Activated CD8-positive, alpha-beta memory T cell treated with anti-CD3 and anti-CD28 coated beads for 48 hours (primary cell): Measurements from ENCODE around the gene CFC1.
"Not testable (repeated sequence)": the region's sequence is repeated elsewhere in the genome, so short reads cannot be mapped to it uniquely, and the experiment has no call there.

Source experiments
- DNase-seq, 3 experiments: peaks; one replicate each; pipeline ENCODE4 v3.0.0-alpha.2; 2020; ENCODE audit warnings: low read depth in 2 of 3, low spot score in 2 of 3

CFC1 gene

GRCh38 chr2:130599393-130599792 lies at the start of gene CFC1:
Gene CFC1 (minus strand): TSS chr2:130599575. CDS start chr2:130599287, 288 bp downstream.
- not testable (repeated sequence) for DNase-seq

DNA sequence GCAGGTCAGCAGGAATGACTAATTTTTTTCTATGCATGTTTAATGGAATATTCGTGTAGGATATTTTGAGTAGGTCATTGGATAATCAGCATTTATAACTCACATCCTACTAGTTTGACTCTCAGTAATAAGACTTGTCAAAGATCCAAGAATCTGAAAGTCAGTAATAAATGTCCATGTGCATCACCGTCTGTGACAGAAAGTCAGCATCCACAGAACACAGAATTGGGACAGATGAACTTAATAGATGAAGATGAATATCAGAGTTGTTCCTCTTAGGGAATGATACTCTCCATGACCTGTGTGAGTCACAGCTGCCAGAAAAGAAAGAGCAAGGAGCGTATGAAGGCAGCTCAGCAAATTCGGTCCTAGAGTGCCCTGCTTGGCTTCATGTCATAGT lies 42.3 kb upstream of the CFC1 start:
- not testable (repeated sequence) for DNase-seq

DNA sequence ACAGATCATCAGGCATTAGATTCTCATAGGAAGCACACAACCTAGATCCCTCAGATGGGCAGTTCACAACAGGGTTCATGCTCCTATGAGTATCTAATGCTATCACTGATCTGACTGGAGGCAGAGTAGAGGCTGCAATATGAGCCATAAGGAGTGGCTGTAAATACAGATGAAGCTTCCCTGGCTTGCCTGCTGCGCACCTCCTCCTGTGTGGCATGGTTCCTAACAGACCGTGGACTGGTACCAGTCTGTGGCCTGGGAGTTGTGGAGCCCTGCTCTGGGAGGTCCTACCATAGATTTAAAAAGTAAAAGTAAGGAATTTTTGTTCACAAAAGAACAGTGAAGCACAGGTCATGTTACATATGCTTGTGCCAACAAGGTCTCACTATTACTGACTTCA lies 39.6 kb upstream of the CFC1 start:
- DNase-seq: not testable (repeated sequence)

DNA sequence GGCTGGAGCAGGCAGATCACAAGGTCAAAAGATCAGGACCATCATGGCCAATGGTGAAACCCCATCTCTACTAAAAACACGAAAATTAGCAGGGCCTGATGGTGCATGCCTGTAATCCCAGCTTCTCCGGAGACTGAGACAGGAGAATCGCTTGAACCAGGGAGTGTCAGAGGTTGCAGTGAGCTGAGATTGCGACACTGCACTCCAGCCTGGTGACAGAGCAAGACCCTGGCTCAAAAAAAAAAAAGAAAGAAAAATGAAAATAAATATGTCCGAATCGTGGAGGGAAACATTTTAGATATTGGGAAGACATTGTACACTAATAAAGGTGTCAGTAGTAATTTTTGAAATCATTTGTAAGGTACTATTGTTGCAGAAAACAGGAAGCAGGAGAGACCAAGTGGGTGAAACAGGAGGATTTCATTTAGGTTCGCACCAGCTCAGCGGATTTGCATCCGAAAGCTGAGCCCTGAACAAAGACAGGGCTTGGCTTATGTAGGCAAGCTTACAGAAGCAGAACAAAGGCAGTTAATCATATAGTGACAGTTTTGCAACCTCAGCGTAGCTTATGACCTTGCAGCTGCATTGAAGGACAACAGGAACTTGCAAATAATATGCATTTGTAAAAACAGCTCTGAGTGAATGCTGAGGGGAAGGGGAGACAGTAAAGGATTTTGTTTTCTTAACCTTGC lies 29.6 kb upstream of the CFC1 start:
- not testable (repeated sequence) for DNase-seq

- not testable (repeated sequence) for DNase-seq
These were observed 11.8 kb upstream of the CFC1 start, which contains the start of gene POTEJ for GRCh38 chr2:130611140-130611539. Gene POTEJ (plus strand): TSS chr2:130611440. CDS start chr2:130611533, 93 bp downstream.

DNA sequence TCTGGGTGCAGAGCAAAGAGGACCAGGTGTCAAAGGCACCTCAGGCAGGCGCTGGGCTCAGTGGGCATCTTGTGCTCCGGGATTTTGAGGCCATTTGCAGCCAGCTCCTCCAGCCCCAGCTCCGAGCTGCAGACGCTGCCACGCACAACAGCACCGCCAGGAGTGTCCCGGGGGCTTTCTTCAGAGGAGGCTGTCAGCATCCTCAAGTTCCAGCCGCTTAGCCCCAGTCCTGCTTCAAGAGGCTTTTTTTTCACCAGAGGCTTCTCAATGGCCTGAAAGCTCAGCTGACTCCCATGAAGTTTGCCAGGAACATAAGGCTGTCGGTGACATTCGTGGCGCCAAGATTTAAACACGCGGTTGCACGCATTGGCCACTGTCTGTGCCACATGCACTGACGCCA lies 11.1 kb upstream of the CFC1 start:
- DNase-seq: not testable (repeated sequence)

- not testable (repeated sequence) for DNase-seq
These were observed 9.9 kb upstream of the CFC1 start for GRCh38 chr2:130609002-130609920.

DNA sequence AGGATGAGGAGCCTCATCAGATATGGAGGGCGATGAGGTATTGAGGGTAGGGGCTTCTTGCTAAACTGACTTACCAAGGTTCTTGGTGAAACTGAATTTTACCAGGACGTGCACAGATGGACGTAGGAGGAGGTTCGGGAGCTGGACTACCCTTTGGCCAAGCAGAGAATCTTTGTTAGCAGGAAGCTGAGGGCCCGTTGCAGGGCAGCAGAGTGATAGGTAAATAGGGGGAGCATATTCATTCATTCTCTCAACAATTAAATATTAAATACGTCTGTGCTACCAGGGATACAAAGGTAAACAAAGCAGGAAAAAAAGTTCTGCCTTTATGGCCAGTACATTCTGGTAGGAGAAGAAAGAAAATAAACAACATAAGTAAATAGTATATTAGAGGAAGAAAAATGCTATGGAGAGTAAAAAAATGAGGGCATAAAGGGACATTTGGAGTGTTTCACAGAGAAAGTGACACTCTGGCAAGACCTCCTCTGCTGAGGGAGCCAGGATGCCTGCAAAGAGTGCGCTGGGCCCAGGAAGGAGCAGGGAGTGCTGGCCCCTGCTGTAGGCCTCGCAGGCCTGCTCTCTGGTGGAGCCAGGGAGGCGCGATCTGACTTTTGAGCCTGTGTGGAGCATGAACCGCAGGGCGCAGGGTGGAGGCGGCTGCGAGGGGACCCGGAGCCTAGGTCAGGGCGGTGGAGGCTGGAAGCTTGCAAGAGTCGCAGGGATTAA lies 9.1 kb upstream of the CFC1 start:
- DNase-seq: not testable (repeated sequence)

DNA sequence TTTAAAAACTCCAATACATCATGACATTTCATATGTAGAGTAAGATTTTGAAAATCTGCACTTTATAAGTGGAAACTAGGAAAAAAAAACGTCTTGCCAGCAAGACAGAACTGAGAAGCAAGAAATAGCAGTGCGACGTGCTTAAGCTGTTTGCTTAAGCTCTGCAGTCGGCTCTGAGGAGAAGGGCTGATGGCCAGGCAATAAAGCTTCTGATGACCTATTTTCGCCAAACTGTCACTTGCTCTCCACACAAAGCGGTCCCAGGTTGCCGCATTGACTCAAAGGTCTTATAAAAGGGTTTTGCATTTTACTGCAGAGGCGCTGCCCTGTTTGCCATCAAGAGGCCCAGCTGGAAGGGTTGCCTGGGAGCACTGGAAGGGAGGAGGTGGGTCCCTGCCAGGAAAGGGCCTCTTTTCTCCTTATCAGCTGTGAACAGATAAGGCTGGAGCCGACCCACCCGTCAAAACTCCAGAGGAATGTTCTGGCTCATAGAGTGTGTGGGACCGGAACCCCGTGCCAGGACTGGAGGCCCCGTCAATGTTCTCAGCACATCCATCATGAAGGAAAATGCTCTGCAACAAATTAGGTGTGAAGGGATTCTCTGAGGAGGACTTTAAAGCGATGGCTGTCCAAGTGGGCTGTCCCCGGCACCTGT lies 2.4 kb upstream of the CFC1 start:
- not testable (repeated sequence) for DNase-seq

DNA sequence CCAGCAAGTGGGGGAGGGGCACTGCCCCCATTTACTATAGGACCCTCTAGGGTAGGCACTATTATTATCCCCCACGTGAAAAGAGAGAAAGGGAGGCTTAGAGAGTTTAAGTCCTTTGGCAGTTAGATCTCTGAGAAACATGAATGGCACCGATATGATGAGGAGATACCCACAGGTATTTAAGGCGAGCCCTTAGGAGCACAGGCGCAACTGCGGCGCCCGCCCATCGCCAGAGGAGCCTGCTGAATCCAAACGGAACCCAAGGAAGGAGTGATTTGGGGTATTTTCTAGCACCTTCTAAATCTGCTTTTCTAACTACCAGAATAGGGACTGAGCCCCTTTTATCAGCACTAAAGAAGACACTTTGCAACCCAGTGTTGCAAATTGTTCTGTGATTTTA lies 551 bp upstream of the CFC1 start:
- not testable (repeated sequence) for DNase-seq

DNA sequence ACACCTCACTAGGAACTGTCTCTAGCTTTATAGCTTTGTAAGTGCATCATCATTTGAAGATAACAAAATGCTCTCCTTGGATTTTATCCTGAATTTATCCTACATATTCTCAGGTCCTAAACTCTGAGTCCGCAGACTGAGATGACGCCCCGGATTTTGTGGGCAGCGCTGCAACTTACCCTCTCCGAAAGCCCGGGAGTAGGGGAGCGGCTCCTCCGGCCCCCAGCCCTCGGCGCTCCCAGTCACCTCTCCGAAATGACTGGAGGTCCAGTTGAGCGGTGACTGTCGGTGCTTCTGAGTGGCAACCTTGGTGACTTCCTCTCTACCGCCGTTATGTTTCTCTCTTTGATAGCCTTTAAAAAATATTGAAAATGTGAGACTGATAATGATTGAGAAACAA lies 912 bp downstream of the CFC1 start:
- not testable (repeated sequence) for DNase-seq

- DNase-seq: not testable (repeated sequence)
These were observed 1.4 kb downstream of the CFC1 start for GRCh38 chr2:130597994-130598393.

DNA sequence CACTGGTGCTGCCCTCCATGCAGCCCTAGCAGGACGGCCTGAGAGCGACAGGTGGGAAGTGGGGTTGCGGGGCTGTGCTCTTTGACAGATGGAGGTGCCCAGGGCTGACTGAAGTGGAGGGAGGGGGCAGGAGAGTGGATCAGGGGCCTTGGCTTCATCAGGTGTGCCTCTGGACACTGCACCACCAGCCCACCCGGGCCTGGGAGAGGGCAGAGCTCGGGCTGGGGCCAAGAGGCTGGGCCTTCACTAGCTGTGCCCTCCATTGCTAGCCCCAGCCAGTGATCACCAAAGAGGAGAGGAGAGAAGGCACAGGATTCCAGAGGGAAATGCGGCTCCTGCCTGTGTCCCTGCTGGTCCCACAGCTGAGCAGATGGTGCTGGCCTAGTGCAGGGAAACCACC lies 2.6 kb downstream of the CFC1 start:
- not testable (repeated sequence) for DNase-seq

DNA sequence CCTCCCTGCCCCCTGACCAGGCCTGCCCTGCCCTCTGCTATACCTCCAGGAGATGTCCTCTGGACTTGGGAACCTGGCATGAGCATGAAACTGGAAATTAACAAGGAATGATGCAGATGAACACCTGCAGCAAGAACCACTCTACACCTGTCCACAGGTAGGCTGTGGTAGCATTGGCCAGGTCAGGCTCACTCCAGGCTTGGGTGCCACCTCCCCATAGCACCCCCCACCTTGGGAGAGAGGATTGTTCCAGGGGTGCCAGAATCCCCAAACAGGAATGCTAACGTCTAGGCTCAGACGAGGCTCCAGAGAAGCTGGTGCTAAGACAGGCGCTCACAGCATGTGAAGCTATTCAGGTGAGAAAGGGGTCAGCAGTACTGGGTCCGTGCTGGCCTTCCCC lies 5.4 kb downstream of the CFC1 start:
- DNase-seq: not testable (repeated sequence)

- DNase-seq: not testable (repeated sequence)
These were observed 6.5 kb downstream of the CFC1 start for GRCh38 chr2:130592791-130593414.

- DNase-seq: not testable (repeated sequence)
These were observed 8.5 kb downstream of the CFC1 start for GRCh38 chr2:130590842-130591359.

DNA sequence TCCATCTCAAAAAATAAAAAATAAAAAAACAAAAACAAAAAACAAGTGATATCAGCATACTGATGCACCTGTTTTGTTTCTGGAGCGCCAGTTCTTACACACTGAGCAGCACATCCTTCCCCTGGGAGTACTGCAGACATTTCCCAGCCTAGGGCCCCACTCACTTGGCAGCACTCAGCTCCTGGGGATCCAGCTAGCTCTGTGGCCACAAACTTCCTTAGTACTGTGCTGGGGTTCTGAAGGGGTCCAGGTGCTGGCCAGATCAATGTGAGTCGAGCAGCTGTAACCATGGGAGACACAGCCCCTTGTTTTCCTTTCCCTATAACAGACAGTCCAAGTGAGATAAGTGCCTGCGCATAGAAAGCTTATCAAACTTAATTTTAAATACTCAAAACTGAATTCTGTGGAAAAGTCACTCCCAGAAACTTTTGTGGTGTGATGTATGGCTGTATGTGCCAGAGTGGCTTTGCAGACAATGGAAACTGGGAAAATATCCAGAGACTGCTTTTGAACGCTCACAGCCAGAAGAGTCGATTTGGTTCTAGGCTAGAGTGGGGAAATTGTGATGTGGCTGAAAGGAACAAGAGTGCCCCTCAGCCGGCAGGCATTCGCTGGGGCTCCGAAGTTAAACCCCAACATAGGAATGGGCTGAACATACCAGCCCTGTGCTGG lies 9.1 kb downstream of the CFC1 start:
- DNase-seq: not testable (repeated sequence)

DNA sequence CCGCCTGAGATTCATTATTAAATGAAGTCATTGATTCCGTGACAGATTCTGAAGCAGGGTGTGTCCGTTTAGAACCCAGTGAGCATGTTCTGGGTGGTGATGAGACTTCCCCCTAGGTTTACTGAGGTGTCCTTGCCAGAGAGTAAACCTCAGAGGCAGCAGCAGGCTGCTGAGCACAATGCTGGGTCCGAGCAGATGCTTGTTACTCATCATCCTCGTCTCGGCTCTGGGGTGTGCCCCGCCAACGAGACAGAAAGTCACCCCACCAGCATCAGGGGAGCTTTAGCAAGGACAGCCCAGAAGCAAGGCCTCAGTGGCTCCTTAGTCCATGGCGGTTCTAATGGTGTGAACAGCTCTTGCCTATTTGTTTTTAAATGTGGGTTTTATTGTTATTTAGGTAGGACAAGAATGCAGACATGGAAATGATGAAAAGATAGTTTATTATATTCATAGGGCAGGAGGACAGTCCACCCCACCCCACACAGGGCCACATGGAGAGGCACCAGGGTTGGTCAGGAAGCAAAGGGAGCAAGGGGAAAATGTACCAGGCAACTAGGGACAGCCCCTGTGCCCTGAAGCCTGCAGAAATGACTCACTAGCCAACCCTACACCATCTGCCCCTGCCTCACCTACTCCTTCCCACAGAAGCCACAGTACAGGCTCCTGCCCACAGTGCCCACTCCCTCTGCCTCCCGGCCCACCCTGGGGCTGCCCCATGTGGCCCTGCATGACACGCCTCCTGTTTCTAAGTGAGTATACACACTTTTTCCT lies 10.5 kb downstream of the CFC1 start:
- peak in 2 of 3 experiments; percentile 13 to 14 for DNase-seq

DNA sequence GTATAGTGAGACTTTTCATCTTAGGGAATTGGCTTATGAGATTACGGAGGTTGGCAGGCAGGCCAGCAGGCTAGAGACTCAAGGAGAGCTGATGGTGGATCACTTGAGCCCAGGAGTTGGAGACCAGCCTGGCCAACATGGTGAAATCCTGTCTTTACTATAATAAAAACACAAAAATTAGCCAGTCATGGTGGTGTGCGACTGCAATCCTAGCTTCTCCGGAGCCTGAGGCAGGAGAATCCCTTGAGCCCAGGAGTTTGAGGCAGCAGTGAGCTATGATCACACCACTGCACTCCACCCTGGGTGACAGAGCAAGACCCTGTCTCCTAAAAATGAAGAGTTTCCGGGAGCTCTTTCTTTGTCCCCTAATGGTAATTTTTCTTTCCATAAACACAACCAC lies 14.6 kb downstream of the CFC1 start:
- not testable (repeated sequence) for DNase-seq
